Measurements from ENCODE around the gene GALNT10.

DNA sequence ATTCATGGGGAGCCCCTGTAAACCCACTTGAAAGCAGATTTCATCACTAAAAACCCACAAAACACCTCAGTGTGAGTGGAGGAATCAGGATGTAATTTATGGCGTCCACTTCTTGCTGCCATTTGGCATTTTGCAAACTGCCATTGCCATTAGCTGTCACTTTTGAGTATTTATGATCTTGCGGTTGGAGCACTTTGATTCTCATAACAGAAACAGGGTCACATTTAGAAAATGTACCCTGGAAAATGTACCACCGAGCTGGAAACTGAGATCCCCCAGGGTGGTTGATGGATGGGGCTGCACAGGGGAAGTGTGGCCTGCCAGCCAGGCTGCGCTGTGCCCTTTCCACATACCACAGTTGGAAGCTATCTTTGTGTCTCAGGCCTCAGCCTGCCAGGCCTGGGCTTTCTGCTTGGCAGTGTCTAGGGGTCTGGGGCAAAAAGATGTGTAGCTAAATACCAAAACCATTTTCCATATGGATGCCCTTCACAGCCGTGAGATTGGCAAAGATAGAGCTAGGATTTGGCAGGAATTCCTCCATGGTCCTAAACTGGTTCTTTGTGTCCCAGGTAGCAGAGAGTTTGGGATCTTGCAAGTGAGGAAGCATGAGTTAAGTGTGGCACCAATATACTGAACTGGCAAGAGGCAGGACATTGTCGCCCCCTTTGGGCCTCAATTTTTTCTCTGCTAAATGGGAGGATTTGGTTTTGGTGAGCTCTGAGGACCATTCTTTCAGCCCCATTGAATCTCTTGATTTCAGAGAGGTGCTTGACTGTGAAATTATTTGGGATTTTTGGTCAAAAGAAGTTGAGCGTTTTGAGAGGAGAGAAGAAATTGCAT lies 46.2 kb downstream of the GALNT10 start:
- TF ChIP-seq POLR2A (IDR thresholded peaks at IDR 0.05; ENCODE audit: low read depth, low read length) (no peak), NR2F1 (conservative IDR thresholded peaks at IDR 0.05) (no peak), ETV6 (conservative IDR thresholded peaks at IDR 0.05 in 1 of 2, IDR thresholded peaks at IDR 0.05 in 1 of 2; ENCODE audit: borderline replicate concordance in 1 of 2, low read depth in 1 of 2) (no peak), RBBP5 (conservative IDR thresholded peaks at IDR 0.05) (no peak), NFYB (IDR thresholded peaks at IDR 0.05; ENCODE audit: insufficient read depth, low read depth, low read length) (no peak), EP300 (IDR thresholded peaks at IDR 0.05; ENCODE audit: borderline replicate concordance in 1 of 2, control insufficient read depth in 1 of 2, low read depth in 2 of 2, low read length in 2 of 2) (no peak), BHLHE40 (IDR thresholded peaks at IDR 0.05; ENCODE audit: borderline replicate concordance in 1 of 2, low read depth in 2 of 2, low read length in 1 of 2) (no peak), ZBED1 (IDR thresholded peaks at IDR 0.05; ENCODE audit: borderline replicate concordance) (no peak), HDAC6 (IDR thresholded peaks at IDR 0.05; ENCODE audit: unreplicated experiment) (no peak), TAF1 (IDR thresholded peaks at IDR 0.05; ENCODE audit: borderline replicate concordance, low read depth, low read length) (no peak), EGR1 (IDR thresholded peaks at IDR 0.05; ENCODE audit: borderline replicate concordance in 1 of 2, low read depth in 2 of 2, low read length in 2 of 2) (no peak)
- TF ChIP-seq, protein P1, sequence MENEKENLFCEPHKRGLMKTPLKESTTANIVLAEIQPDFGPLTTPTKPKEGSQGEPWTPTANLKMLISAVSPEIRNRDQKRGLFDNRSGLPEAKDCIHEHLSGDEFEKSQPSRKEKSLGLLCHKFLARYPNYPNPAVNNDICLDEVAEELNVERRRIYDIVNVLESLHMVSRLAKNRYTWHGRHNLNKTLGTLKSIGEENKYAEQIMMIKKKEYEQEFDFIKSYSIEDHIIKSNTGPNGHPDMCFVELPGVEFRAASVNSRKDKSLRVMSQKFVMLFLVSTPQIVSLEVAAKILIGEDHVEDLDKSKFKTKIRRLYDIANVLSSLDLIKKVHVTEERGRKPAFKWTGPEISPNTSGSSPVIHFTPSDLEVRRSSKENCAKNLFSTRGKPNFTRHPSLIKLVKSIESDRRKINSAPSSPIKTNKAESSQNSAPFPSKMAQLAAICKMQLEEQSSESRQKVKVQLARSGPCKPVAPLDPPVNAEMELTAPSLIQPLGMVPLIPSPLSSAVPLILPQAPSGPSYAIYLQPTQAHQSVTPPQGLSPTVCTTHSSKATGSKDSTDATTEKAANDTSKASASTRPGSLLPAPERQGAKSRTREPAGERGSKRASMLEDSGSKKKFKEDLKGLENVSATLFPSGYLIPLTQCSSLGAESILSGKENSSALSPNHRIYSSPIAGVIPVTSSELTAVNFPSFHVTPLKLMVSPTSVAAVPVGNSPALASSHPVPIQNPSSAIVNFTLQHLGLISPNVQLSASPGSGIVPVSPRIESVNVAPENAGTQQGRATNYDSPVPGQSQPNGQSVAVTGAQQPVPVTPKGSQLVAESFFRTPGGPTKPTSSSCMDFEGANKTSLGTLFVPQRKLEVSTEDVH (IDR thresholded peaks at IDR 0.05; ENCODE audit: low read depth, partially characterized antibody): no peak
- TF ChIP-seq, protein P2, sequence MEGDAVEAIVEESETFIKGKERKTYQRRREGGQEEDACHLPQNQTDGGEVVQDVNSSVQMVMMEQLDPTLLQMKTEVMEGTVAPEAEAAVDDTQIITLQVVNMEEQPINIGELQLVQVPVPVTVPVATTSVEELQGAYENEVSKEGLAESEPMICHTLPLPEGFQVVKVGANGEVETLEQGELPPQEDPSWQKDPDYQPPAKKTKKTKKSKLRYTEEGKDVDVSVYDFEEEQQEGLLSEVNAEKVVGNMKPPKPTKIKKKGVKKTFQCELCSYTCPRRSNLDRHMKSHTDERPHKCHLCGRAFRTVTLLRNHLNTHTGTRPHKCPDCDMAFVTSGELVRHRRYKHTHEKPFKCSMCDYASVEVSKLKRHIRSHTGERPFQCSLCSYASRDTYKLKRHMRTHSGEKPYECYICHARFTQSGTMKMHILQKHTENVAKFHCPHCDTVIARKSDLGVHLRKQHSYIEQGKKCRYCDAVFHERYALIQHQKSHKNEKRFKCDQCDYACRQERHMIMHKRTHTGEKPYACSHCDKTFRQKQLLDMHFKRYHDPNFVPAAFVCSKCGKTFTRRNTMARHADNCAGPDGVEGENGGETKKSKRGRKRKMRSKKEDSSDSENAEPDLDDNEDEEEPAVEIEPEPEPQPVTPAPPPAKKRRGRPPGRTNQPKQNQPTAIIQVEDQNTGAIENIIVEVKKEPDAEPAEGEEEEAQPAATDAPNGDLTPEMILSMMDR (IDR thresholded peaks at IDR 0.05 in 2 of 3, conservative IDR thresholded peaks at IDR 0.05 in 1 of 3; ENCODE audit: control insufficient read depth in 2 of 3, extremely low read depth in 1 of 3, insufficient read depth in 1 of 3, low read depth in 3 of 3, low read length in 3 of 3): peak in 2 of 3 experiments; percentile 31 to 35; a peak in 3 of 6 replicates
